Astrocyte of the spinal cord (primary cell): ENCODE data around the gene PPP1R2.

Source experiments
- DNase-seq: peaks from one replicate; pipeline ENCODE4 v3.0.0; 2011; ENCODE audit warnings: low read depth, low spot score
- H3K4me3 ChIP-seq: 2 replicates; pipeline ENCODE4 v1.5.1; 2011; ENCODE audit warnings: low read depth, mild to moderate bottlenecking, low read length, moderate library complexity
- in situ Hi-C: cut with HindIII; loops from 2 replicates; pipeline ENCODE4 v1.10.0; 2017; ENCODE audit warnings: low sequenced_read_pairs
- TF ChIP-seq, protein P1 (sequence below): IDR thresholded peaks from 2 replicates; pipeline ENCODE4 v1.5.1; 2012; ENCODE audit warnings: low read depth, mild to moderate bottlenecking, low read length, inconsistent platforms

The PPP1R2 gene

GRCh38 chr3:195544230-195544536 is 1.1 kb upstream of the PPP1R2 start:
- no peak overlapping the region for H3K4me3 ChIP-seq
- TF ChIP-seq, protein P1, sequence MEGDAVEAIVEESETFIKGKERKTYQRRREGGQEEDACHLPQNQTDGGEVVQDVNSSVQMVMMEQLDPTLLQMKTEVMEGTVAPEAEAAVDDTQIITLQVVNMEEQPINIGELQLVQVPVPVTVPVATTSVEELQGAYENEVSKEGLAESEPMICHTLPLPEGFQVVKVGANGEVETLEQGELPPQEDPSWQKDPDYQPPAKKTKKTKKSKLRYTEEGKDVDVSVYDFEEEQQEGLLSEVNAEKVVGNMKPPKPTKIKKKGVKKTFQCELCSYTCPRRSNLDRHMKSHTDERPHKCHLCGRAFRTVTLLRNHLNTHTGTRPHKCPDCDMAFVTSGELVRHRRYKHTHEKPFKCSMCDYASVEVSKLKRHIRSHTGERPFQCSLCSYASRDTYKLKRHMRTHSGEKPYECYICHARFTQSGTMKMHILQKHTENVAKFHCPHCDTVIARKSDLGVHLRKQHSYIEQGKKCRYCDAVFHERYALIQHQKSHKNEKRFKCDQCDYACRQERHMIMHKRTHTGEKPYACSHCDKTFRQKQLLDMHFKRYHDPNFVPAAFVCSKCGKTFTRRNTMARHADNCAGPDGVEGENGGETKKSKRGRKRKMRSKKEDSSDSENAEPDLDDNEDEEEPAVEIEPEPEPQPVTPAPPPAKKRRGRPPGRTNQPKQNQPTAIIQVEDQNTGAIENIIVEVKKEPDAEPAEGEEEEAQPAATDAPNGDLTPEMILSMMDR, result no peak
- DNase-seq, result no peak
- in situ Hi-C loops, result no loop called here

GRCh38 chr3:195543500-195544229 is 540 bp upstream of the PPP1R2 start:
- in situ Hi-C loops, result no loop called here
- peak; percentile 16 for DNase-seq
- peak overlapping the region; percentile 87 for H3K4me3 ChIP-seq
- TF ChIP-seq, protein P1, result no peak

DNA sequence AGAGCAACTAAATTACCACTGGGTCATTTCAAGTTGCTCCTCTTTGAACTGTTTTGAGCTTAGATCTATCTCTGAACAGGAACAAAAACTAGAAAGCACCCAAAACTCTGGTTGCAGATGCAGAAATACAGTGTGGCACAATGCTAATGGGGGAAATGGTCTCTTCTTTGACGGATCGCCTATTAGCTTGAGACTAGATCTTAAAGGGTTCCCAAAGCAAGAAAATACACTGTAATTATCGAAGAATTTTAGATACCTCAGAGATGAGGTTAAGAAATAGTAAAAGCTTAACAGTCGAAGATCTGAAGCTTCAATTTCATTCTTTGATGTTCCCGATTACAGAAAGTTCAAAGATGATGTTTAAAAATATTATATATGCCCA is 818 bp downstream of the PPP1R2 start:
- peak; percentile 22 for DNase-seq
- in situ Hi-C loops, result no loop called here
- peak overlapping the region; percentile 87 for H3K4me3 ChIP-seq
- TF ChIP-seq, protein P1, result no peak

GRCh38 chr3:195540511-195540910 is 2.6 kb downstream of the PPP1R2 start:
- H3K4me3 ChIP-seq, result no peak overlapping the region
- in situ Hi-C loops, result no loop called here
- no peak for DNase-seq
- TF ChIP-seq, protein P1, result no peak

DNA sequence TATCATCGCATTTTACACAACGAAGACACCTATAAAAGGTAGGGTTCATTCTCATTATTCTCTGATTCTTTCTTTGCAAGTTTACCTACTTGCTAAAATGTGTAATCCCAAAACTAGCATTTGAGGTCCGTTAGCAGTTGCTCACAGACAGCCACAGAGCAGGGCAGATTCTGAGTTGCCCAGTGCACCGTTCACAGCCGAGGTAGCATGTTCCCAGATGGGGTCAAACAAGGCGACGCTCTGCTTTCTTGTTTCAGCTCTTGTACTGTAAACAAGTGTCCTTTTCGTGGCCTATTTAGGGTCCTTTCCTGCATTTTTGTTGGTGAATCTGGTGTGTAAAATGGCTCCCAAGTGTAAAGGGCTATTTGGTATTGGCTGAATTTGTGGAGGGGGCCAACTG is 3.1 kb downstream of the PPP1R2 start:
- no peak overlapping the region for H3K4me3 ChIP-seq
- in situ Hi-C loops, result no loop called here
- TF ChIP-seq, protein P1, result no peak
- DNase-seq, result no peak

GRCh38 chr3:195539479-195539878 is 3.6 kb downstream of the PPP1R2 start:
- DNase-seq, result no peak
- H3K4me3 ChIP-seq, result no peak overlapping the region
- TF ChIP-seq, protein P1, result no peak
- in situ Hi-C loops, result no loop called here
